ENCODE results near the gene YRDC.
A peak's percentile ranks its signal among the peaks of the same experiment; 100 is the strongest.
"Not testable (repeated sequence)": the region's sequence is repeated elsewhere in the genome, so short reads cannot be mapped to it uniquely, and the experiment has no call there.

The YRDC gene

GRCh38 chr1:37792943-37793686 lies 14.9 kb downstream of the YRDC start:
- DNase-seq: no peak
- intact Hi-C loops (cut with DNase I): no loop called here

- intact Hi-C loops (cut with DNase I): no loop called here
- no peak for DNase-seq
Observed at GRCh38 chr1:37782491-37782890, 25.5 kb downstream of the YRDC start.

- intact Hi-C loops (cut with DNase I): no loop called here
- no peak for DNase-seq
Observed at GRCh38 chr1:37778654-37779053, 29.4 kb downstream of the YRDC start.

GRCh38 chr1:37776946-37777516 lies 31.0 kb downstream of the YRDC start:
- peak in 1 of 42 donors; percentile 13 for DNase-seq
- intact Hi-C loops (cut with DNase I): no loop called here

- DNase-seq; intact Hi-C loops (cut with DNase I): not testable (repeated sequence)
Observed at GRCh38 chr1:37771440-37771839, 36.6 kb downstream of the YRDC start.

GRCh38 chr1:37767488-37767887 lies 40.5 kb downstream of the YRDC start:
- no peak for DNase-seq
- intact Hi-C loops (cut with DNase I): no loop called here

GRCh38 chr1:37765916-37766664 lies 41.9 kb downstream of the YRDC start:
- DNase-seq: peak in 41 of 42 donors; percentile 20 to 77 (median 51)
- intact Hi-C loops (cut with DNase I): no loop called here

GRCh38 chr1:37764888-37765441 lies 43.0 kb downstream of the YRDC start, which contains the start of gene EPHA10:
Gene EPHA10 (minus strand): TSS chr1:37765120. CDS start chr1:37765066, 54 bp downstream.
- intact Hi-C loops (cut with DNase I): no loop called here
- DNase-seq: peak; percentile 58 to 93 (median 84)

- intact Hi-C loops (cut with DNase I): no loop called here
- DNase-seq: peak in 37 of 42 donors; percentile 22 to 80 (median 58)
Observed at GRCh38 chr1:37764414-37764825, 43.6 kb downstream of the YRDC start.

GRCh38 chr1:37763791-37764413 lies 44.1 kb downstream of the YRDC start:
- peak in 3 of 42 donors; percentile 18 to 63 (median 32) for DNase-seq
- intact Hi-C loops (cut with DNase I): no loop called here

GRCh38 chr1:37762516-37762915 lies 45.5 kb downstream of the YRDC start:
- intact Hi-C loops (cut with DNase I): no loop called here

GRCh38 chr1:37761416-37762095 lies 46.5 kb downstream of the YRDC start:
- peak in 11 of 42 donors; percentile 22 to 54 (median 39) for DNase-seq
- intact Hi-C loops (cut with DNase I): no loop called here

More at GRCh38 chr1:37762516-37762915, 45.5 kb downstream of the YRDC start:
- DNase-seq: no peak

- intact Hi-C loops (cut with DNase I): no loop called here
- DNase-seq: peak in 7 of 42 donors; percentile 26 to 74 (median 50)
Observed at GRCh38 chr1:37759451-37759850, 48.6 kb downstream of the YRDC start.

GRCh38 chr1:37755951-37756560 lies 52.0 kb downstream of the YRDC start:
- intact Hi-C loops (cut with DNase I): no loop called here
- no peak for DNase-seq

GRCh38 chr1:37755290-37755689 lies 52.7 kb downstream of the YRDC start:
- peak in 1 of 42 donors; percentile 6 for DNase-seq
- intact Hi-C loops (cut with DNase I): no loop called here

GRCh38 chr1:37753473-37754321 lies 54.3 kb downstream of the YRDC start:
- intact Hi-C loops (cut with DNase I): no loop called here
- DNase-seq: no peak

Data from head of caudate nucleus (tissue), 42 donors.